HEK293T (cell line): ENCODE measurements around the gene SRGAP1.

Source experiments
- ARNT ChIP-seq: fragments of 450-650 bp; IDR thresholded peaks from 2 replicates; pipeline ENCODE4 v1.6.1; 2017; ENCODE audit warnings: mild to moderate bottlenecking
- BHLHE40 ChIP-seq: fragments of 450-650 bp; IDR thresholded peaks from 2 replicates; pipeline ENCODE4 v1.6.1; 2016; ENCODE audit warnings: mild to moderate bottlenecking, moderate library complexity, borderline replicate concordance
- CTBP1 ChIP-seq: fragments of 450-650 bp; IDR thresholded peaks from 2 replicates; pipeline ENCODE4 v1.6.1; 2016; ENCODE audit warnings: borderline replicate concordance
- ELF4 ChIP-seq: fragments of 450-650 bp; IDR thresholded peaks from 2 replicates; pipeline ENCODE4 v1.6.1; 2017; ENCODE audit warnings: antibody characterized with exemption
- FOXK2 ChIP-seq: fragments of 450-650 bp; IDR thresholded peaks from 2 replicates; pipeline ENCODE4 v1.6.1; 2016; ENCODE audit warnings: mild to moderate bottlenecking
- FOXM1 ChIP-seq: fragments of 450-650 bp; IDR thresholded peaks from 2 replicates; pipeline ENCODE4 v1.6.1; 2017; ENCODE audit warnings: mild to moderate bottlenecking, borderline replicate concordance
- L3MBTL2 ChIP-seq: fragments of 450-650 bp; conservative IDR thresholded peaks from 2 replicates; pipeline ENCODE4 v1.6.1; 2016; ENCODE audit warnings: mild to moderate bottlenecking
- NFRKB ChIP-seq: fragments of 450-650 bp; IDR thresholded peaks from 2 replicates; pipeline ENCODE4 v1.6.1; 2016; ENCODE audit warnings: mild to moderate bottlenecking, moderate library complexity
- SP1 ChIP-seq: fragments of 450-650 bp; IDR thresholded peaks from 2 replicates; pipeline ENCODE4 v1.6.1; 2017
- SUZ12 ChIP-seq: fragments of 450-650 bp; IDR thresholded peaks from 2 replicates; pipeline ENCODE4 v1.6.1; 2016; ENCODE audit warnings: mild to moderate bottlenecking
- TARDBP ChIP-seq: fragments of 450-650 bp; IDR thresholded peaks from 2 replicates; pipeline ENCODE4 v1.6.1; 2016
- ZNF384 ChIP-seq: fragments of 450-650 bp; IDR thresholded peaks from 2 replicates; pipeline ENCODE4 v1.6.1; 2016
- TF ChIP-seq, protein P1 (sequence below): fragments of 450-650 bp; IDR thresholded peaks from 2 replicates; pipeline ENCODE4 v1.6.1; 2016

DNA sequence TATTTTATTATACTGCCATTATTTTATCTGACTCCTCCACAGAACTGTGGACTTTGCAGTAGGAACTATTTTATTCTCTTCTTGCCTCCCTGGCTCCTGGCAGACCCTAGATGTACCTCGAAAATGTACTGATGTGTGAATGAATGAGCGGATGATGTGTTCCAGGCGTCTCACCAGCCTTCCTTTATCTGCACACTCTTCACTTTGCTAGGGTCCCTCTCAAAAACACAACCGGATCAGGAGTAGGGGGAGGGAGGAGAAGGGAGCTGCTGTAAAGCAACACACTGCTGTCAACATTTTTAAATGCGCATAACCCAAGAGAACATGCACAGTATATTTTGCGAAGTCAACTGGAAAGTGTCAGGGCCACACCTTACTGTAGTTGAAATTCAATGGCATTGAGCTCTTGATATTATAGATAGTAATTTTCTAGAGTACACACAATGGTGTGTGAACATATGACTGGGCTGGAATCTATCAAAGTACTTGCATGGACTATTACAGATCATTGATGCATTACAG lies 36.3 kb downstream of the SRGAP1 start:
- no peak for TF ChIP-seq SP1
- no peak for TF ChIP-seq FOXM1
- no peak for TF ChIP-seq NFRKB
- no peak for TF ChIP-seq ZNF384
- TF ChIP-seq CTBP1, result no peak
- TF ChIP-seq, protein P1, sequence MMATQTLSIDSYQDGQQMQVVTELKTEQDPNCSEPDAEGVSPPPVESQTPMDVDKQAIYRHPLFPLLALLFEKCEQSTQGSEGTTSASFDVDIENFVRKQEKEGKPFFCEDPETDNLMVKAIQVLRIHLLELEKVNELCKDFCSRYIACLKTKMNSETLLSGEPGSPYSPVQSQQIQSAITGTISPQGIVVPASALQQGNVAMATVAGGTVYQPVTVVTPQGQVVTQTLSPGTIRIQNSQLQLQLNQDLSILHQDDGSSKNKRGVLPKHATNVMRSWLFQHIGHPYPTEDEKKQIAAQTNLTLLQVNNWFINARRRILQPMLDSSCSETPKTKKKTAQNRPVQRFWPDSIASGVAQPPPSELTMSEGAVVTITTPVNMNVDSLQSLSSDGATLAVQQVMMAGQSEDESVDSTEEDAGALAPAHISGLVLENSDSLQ, result no peak
- no peak for TF ChIP-seq FOXK2
- no peak for TF ChIP-seq L3MBTL2
- TF ChIP-seq SUZ12, result no peak
- TF ChIP-seq ARNT, result no peak
- no peak for TF ChIP-seq BHLHE40
- no peak for TF ChIP-seq ELF4
- no peak for TF ChIP-seq TARDBP
